Stimulated activated CD4-positive, alpha-beta T cell treated with anti-CD3 and anti-CD28 coated beads, Interleukin-4, amount 100 ng/mL, for 24 hours (primary cell): ENCODE results near the gene PTDSS2.

Source experiments
- DNase-seq: peaks from one replicate; pipeline ENCODE4 v3.0.0-alpha.2; 2020

The PTDSS2 gene

GRCh38 chr11:494761-495536 lies 44.9 kb downstream of the PTDSS2 start:
- DNase-seq: no peak

- no peak for DNase-seq
Measured at GRCh38 chr11:495537-495931, 45.5 kb downstream of the PTDSS2 start.

- no peak for DNase-seq
Measured at GRCh38 chr11:496834-497564, 46.9 kb downstream of the PTDSS2 start.

GRCh38 chr11:497565-498296 lies 47.7 kb downstream of the PTDSS2 start:
- no peak for DNase-seq

DNA sequence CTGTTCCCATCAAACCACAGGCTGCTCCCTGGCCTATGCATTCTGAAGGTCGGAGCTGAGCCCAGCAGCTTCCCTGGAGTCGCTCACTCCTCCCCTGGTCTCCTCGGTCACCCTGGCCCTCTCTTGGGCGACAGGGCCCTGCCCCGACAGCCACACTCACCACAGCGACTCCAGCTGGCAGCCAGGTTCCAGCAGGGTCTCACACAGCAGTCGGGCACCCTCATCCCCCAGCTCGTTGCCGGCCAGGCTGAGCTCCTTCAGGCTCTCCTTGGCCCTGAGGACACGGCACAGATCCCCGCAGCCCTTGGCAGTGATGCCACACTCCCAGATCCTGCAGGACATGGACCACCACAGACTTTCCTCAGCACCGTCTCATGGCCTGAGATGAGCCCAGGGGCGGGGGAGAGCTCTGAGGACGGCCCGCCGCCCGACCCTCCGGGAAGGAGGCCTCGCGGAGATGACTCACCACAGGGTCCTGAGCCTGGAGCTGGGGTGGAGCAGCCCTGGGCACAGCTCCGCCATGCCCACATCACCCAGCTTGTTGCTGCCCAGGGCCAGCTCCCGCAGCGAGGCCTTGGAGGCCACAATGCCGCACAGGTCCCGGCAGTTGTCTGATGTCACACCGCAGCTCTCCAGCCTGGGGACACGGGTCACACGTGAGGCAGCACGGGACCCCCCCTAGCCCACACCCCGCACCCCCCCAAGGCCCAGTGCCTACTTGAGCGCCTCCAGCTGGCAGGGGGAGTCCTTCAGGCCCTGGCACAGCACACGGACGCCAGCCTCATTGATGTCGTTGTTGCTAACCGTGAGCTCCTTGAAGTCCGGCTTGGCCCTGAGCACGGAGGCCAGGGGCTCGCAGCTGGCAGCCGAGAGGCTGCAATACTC lies 48.5 kb downstream of the PTDSS2 start:
- DNase-seq: no peak

- no peak for DNase-seq
Measured at GRCh38 chr11:499201-500076, 49.4 kb downstream of the PTDSS2 start.

GRCh38 chr11:501001-501682 lies 51.1 kb downstream of the PTDSS2 start:
- no peak for DNase-seq

DNA sequence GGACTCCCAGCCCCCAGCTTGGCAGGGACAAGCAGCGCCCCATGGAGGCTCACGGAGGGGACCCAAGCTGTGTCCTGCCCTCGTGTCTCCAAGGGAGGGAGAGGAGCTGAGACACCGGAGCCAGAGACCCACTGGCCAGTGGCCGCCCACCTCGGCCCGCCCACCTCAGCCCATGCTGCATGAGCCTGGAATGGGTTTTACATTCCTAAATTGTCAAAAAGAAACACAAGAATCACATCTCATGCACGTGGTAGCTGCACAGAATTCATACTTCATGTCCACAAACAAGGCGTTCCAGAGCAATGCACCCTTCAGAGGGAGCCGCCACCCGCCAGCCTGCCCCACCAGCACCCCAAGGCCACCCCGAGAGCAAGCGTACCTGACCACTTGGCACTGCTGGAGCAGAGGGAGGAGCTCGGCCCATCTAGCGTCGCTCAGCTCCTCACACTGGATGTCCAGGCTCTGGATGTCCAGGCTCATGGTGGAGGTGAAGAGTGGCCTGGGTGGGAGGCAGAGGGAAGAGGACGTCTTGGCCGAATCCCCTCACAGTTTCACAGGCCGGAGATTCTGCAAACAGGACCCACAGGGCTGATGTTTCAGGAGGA lies 51.7 kb downstream of the PTDSS2 start:
- no peak for DNase-seq

GRCh38 chr11:502288-503178 lies 52.5 kb downstream of the PTDSS2 start:
- no peak for DNase-seq

- DNase-seq: peak; percentile 29
Measured at GRCh38 chr11:503179-503981, 53.3 kb downstream of the PTDSS2 start.

GRCh38 chr11:504053-504993 lies 54.2 kb downstream of the PTDSS2 start:
- no peak for DNase-seq

DNA sequence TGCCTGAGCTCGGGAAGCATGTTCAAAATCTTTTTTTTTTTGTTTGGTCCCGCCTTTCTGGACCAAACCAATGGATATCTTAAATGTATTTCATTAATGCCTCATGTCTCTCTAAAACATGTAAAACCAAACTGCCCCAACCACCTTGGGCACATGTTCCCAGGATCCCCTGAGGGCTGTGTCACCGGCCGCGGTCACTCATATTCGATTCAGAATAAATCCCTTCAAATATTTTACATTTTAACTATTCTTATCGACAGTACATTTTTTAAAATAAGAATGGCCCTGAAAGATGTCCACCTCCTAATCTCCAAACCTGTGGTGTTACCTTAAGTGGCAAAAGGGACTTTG lies 54.9 kb downstream of the PTDSS2 start:
- no peak for DNase-seq

DNA sequence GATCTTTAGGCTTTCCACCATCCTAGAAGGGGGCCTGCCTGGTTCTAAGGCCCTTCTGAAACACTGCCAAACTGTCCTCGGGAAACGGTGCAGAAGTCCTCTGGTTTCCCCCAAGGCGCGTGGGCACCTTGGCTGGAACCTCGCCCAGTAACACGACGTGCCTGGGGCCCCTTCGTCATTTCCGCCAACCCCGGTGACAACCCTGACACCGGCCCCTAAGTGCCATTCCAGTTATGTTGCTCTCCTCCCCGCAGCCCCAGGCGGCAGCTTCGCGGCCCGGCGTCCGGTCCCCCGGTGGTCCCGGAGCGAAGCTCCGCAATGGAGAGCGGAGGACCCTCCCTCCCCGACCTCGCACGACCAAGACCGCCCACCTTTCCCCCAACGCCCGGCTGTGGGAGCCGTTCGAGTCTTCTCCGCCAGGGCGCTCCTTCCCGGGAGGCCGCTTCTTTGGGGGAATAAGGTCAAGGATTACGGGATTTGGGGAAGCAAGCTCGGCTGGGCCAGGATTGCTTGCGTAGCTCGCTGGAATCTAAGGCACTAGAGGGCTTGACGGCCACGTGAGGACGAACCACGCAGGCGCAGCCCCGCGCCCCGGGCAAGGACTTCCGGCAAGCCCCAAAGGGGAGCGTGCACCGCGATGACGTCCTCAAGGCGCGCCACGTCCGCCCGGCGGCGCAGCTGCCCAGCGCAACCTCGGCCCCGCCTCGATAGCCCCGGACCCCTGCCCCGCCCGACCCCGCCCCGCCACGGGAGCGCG lies 56.3 kb downstream of the PTDSS2 start:
- peak; percentile 97 for DNase-seq

DNA sequence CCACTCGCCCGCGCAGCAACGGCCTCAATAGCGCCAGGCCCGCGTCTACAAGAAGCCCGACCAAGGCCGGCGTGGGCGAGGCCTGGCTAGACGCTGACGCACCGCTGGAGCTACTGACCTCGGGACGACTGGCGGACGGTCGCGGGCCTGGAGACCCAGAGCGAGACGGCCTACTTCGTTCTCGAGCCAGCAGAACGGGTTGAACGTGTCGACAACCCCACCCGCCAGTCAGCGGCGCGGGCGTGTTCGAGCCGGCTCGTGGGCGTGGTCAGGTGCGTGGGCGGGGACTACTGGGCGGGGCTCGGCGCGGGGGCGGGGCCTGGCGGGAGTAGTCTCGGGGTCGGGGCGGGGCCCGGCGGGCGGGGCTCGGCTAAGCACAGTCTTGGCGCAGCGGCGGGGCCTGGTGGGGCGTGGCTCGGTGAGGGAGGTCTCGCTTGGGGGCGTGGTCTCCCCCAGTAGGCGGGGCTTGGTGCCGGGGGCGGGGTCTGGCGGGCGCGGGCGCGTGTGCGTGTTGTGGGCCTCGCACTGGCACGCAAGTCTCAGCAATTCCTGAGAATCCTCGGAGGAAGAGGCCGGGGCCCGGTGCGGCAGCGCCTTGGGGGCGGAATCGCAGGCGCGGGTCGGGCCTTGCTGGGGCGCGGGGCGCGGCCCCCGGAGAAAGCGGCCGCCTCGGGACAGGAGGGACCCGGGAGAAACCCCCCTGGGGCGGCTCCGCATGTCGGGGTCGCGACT lies 57.1 kb downstream of the PTDSS2 start, which contains the start of gene RNH1:
Gene RNH1 (minus strand): TSS at position 248 of the 732 bp plus-strand sequence. CDS start 5,080 bp downstream, outside the sequence.
- peak; percentile 99 for DNase-seq

DNA sequence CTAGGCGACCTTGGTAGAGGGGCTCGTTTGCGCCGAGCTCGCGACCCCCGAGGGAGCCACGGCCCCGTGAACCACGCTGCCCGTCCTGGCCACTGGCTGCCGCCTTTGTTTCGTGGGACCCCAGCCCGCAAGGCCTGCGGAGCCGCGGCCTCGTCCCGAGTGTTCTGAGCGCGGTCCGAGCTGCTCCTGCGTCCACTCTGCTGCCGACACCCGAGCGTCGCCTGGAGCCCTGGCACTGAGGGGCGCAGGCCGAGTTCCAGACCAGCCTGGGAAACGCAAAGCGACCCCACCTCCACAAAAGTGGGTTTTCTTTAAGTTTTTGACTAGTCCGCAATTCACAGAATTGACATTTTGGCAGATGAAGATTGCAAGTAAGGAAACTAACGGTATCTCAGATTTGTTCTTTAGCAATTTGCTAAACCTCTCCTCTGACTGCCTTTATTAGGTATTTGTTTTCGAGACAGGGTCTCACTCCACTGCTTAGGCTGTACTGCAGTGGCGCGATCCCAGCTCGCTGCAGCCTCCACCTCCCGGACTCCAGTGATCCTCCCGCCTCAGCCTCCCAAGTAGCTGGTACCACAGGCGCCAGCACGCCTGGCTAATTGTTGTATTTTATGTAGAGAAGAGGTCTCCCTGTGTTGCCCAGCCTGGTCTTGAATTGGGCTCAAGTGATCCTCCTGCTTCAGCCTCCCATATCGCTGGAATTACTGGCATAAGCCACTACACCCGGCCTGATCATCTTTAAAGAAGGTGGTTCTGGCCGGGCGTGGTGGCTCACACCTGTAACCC lies 57.8 kb downstream of the PTDSS2 start:
- DNase-seq: no peak
